ENCODE results near the gene TEX22. TPM values are rescaled to one million over a fixed set of nuclear protein-coding genes. Genes with fewer than 3 reads are reported as not detected.

The TEX22 gene
- total RNA-seq, 1 experiment from 2014 or later, result 4.1 TPM

DNA sequence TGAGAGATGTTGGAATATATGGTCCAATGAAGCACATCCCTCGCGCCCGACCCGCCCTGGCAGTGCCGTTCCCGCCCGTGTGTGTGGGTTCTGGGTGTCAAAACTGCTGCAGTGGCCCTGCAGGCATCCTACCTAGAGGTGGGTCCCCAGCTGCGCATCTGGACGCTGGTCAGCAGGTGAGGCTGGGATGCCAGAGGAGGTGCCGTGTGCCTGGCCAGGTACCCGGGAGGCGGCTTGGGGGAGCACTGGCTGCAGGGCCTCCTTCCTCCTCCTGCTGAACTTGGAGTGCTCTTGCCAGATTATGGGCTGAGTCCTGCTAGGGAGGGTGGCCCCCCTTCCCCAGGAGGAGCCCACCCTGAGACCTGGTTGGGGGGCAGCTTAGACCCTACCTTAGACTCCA lies 26.5 kb downstream of the TEX22 start:
- Mint-ChIP-seq H3K27ac (ENCODE audit: low read depth, unreplicated experiment) (no peak overlapping the region), H3K27me3 (ENCODE audit: insufficient read depth, unreplicated experiment) (no peaks in the 10 kb centered on the region), H3K9me3 (ENCODE audit: unreplicated experiment) (no peaks in the 10 kb centered on the region), H3K36me3 (ENCODE audit: insufficient read depth, unreplicated experiment) (peaks cover 30% of the 10 kb centered on the region), H3K4me1 (ENCODE audit: insufficient read depth, unreplicated experiment) (peaks cover 11% of the 10 kb centered on the region), H3K4me3 (ENCODE audit: unreplicated experiment) (no peak overlapping the region)
- no TSS peak for BruUV-seq (replicated peaks)
- TF ChIP-seq, protein P1, sequence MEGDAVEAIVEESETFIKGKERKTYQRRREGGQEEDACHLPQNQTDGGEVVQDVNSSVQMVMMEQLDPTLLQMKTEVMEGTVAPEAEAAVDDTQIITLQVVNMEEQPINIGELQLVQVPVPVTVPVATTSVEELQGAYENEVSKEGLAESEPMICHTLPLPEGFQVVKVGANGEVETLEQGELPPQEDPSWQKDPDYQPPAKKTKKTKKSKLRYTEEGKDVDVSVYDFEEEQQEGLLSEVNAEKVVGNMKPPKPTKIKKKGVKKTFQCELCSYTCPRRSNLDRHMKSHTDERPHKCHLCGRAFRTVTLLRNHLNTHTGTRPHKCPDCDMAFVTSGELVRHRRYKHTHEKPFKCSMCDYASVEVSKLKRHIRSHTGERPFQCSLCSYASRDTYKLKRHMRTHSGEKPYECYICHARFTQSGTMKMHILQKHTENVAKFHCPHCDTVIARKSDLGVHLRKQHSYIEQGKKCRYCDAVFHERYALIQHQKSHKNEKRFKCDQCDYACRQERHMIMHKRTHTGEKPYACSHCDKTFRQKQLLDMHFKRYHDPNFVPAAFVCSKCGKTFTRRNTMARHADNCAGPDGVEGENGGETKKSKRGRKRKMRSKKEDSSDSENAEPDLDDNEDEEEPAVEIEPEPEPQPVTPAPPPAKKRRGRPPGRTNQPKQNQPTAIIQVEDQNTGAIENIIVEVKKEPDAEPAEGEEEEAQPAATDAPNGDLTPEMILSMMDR (IDR thresholded peaks at IDR 0.05; ENCODE audit: unreplicated experiment), result no peak
- no peak for DNase-seq (ENCODE audit: unreplicated experiment)
- POLR2A ChIA-PET, result no interaction called here
- intact Hi-C loops (cut with micrococcal nuclease), result no loop called here
- CTCF ChIA-PET, result interaction anchor here (0.9 to 1.3 kb wide), 3 partner anchors 49 to 65 kb away, joined by 3 read pairs; no protein-coding TSS in a partner anchor

DNA sequence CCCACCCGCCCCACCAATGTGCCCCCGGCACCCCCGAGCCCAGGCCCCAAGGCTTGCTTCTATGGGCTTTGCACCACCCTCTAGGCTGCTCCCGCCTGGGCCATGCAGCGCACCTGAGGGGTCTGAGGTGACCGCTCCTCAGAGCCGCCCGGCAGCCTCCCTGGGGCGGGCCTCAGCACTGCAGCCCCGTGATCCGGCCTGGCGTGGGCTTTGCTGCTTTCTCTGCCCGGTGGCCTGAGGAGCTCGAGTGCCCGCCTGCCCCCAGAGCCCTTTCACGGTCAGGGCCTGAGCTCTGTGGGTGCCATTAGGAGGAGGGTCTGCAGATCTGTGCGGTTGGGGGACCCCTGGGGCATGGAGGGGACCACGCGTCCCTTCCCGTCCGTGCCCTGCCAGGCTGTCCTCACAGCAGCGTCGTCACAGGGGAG lies 27.5 kb downstream of the TEX22 start:
- peaks cover 21% of the 10 kb centered on the region for H3K4me1 Mint-ChIP-seq (ENCODE audit: insufficient read depth, unreplicated experiment)
- no peaks in the 10 kb centered on the region for H3K9me3 Mint-ChIP-seq (ENCODE audit: unreplicated experiment)
- CTCF ChIA-PET, result interaction anchor here (0.9 kb wide), 1 partner anchor 64 kb away, joined by 3 read pairs; no protein-coding TSS in a partner anchor
- intact Hi-C loops (cut with micrococcal nuclease), result no loop called here
- peaks cover 31% of the 10 kb centered on the region for H3K36me3 Mint-ChIP-seq (ENCODE audit: insufficient read depth, unreplicated experiment)
- TF ChIP-seq, protein P1 (IDR thresholded peaks at IDR 0.05; ENCODE audit: unreplicated experiment), result no peak
- no peak for DNase-seq (ENCODE audit: unreplicated experiment)
- POLR2A ChIA-PET, result no interaction called here
- no peak overlapping the region for H3K27ac Mint-ChIP-seq (ENCODE audit: low read depth, unreplicated experiment)
- BruUV-seq (replicated peaks), result no TSS peak
- no peak overlapping the region for H3K4me3 Mint-ChIP-seq (ENCODE audit: unreplicated experiment)
- H3K27me3 Mint-ChIP-seq (ENCODE audit: insufficient read depth, unreplicated experiment), result no peaks in the 10 kb centered on the region

DNA sequence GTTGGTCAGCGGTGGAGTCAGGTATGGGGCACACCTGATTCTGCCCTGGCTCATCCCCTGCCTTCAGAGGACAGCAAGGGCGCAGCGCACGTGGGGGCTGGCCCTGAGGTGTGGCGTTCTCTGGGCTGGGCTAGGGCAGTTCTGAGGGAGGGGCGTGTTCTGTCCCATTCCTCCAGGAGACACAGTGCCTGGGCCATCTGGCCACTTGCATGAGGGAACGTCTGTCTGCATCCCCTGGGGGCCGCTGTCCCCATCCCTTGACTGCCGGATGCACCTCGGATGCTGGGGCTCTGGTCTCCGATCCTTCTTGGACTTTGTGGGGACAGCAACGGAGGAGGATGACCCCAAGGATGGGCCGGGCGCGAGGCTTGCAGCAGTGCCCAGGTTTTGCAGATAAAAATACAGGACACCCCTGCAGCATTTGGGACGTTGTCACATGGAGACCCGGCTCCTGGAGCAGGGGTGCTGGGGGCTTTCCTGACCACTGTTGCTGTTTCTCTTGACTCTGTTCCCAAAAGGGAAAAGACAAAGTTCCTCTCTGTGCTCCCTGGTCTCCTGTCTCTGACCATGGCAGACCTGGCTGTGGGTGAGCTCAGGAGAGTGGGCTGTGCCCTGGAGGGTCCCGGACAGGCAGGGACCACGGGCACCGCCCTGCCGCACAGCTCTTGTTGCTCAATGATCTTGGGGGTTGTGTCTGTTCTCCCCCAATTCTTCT lies 28.2 kb downstream of the TEX22 start:
- ChIA-PET CTCF (no interaction called here), POLR2A (no interaction called here)
- Mint-ChIP-seq H3K9me3 (ENCODE audit: unreplicated experiment) (no peaks in the 10 kb centered on the region), H3K36me3 (ENCODE audit: insufficient read depth, unreplicated experiment) (peaks cover 31% of the 10 kb centered on the region), H3K4me3 (ENCODE audit: unreplicated experiment) (no peak overlapping the region), H3K4me1 (ENCODE audit: insufficient read depth, unreplicated experiment) (peaks cover 25% of the 10 kb centered on the region), H3K27ac (ENCODE audit: low read depth, unreplicated experiment) (no peak overlapping the region), H3K27me3 (ENCODE audit: insufficient read depth, unreplicated experiment) (no peaks in the 10 kb centered on the region)
- DNase-seq (ENCODE audit: unreplicated experiment), result no peak
- intact Hi-C loops (cut with micrococcal nuclease), result no loop called here
- TF ChIP-seq, protein P1 (IDR thresholded peaks at IDR 0.05; ENCODE audit: unreplicated experiment), result no peak
- no TSS peak for BruUV-seq (replicated peaks)

DNA sequence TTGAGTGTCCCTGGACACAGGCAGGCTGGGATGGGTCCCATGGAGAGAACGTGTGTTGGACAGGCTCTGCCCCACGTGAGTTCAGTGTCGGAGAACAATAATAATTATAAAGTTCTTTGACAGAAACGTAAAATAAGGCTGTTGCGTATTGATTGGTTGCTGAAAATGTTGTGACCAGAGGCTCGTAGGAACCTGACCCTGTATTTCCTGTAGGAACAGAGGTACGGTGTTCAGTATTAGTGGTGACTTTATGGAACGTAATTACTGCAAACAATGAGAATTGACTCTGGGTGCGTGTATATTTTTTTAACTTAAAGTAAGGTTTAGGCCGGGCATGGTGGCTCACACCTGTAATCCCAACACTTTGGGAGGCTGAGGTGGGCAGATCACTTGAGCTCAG lies 29.1 kb downstream of the TEX22 start:
- no peak overlapping the region for H3K27ac Mint-ChIP-seq (ENCODE audit: low read depth, unreplicated experiment)
- BruUV-seq (replicated peaks), result no TSS peak

More for the DNA sequence above, 29.1 kb downstream of the TEX22 start:
- H3K4me1 Mint-ChIP-seq (ENCODE audit: insufficient read depth, unreplicated experiment), result peaks cover 17% of the 10 kb centered on the region
- CTCF ChIA-PET, result interaction anchor here (0.6 to 0.7 kb wide), 2 partner anchors 60 to 579 kb away, joined by 3 read pairs; no protein-coding TSS in a partner anchor
- intact Hi-C loops (cut with micrococcal nuclease), result no loop called here
- no peak overlapping the region for H3K4me3 Mint-ChIP-seq (ENCODE audit: unreplicated experiment)
- no peaks in the 10 kb centered on the region for H3K9me3 Mint-ChIP-seq (ENCODE audit: unreplicated experiment)
- POLR2A ChIA-PET, result no interaction called here
- TF ChIP-seq, protein P1 (IDR thresholded peaks at IDR 0.05; ENCODE audit: unreplicated experiment), result no peak
- H3K36me3 Mint-ChIP-seq (ENCODE audit: insufficient read depth, unreplicated experiment), result peaks cover 31% of the 10 kb centered on the region
- no peaks in the 10 kb centered on the region for H3K27me3 Mint-ChIP-seq (ENCODE audit: insufficient read depth, unreplicated experiment)
- DNase-seq (ENCODE audit: unreplicated experiment), result no peak
